Measurements from ENCODE around the gene ATG5. TPM values are rescaled to one million over a fixed set of nuclear protein-coding genes. Genes with fewer than 3 reads are reported as not detected.

ATG5 gene
- total RNA-seq, 4 donors from 2014 or later = 25.3 to 47.8 (median 35.2) TPM

DNA sequence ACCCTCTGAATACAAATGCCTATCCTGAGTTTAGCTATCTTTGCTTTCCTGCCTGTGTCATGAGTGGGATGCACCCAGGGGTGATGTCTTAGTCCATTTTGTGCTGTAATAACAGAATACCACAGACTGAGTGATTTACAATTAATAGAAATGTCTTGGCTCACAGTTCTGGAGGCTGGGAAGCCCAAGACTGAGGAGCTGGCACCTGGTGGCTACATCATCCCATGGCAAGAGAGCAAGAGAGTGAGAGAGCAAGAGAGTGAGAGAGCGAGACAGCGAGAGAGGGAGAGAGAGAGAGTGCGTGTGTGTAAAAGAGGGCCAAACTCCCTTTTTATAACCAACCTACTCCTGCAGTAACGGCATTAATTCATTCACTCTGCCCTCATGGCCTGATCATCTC lies 162.6 kb downstream of the ATG5 start:
- no peak for TF ChIP-seq EP300 (IDR thresholded peaks at IDR 0.05)
- TF ChIP-seq, protein P1, sequence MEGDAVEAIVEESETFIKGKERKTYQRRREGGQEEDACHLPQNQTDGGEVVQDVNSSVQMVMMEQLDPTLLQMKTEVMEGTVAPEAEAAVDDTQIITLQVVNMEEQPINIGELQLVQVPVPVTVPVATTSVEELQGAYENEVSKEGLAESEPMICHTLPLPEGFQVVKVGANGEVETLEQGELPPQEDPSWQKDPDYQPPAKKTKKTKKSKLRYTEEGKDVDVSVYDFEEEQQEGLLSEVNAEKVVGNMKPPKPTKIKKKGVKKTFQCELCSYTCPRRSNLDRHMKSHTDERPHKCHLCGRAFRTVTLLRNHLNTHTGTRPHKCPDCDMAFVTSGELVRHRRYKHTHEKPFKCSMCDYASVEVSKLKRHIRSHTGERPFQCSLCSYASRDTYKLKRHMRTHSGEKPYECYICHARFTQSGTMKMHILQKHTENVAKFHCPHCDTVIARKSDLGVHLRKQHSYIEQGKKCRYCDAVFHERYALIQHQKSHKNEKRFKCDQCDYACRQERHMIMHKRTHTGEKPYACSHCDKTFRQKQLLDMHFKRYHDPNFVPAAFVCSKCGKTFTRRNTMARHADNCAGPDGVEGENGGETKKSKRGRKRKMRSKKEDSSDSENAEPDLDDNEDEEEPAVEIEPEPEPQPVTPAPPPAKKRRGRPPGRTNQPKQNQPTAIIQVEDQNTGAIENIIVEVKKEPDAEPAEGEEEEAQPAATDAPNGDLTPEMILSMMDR (IDR thresholded peaks at IDR 0.05) = no peak
- TF ChIP-seq POLR2A (IDR thresholded peaks at IDR 0.05; ENCODE audit: low read depth) = no peak
- no peak for TF ChIP-seq POLR2AphosphoS5 (IDR thresholded peaks at IDR 0.05)
- H3K27ac ChIP-seq (replicated peaks in 1 of 4) = peak overlapping the region in 2 of 4 donors; percentile 45 to 59
- intact Hi-C loops (cut with DNase I) = no loop called here
- no peak overlapping the region for H3K4me3 ChIP-seq
- H3K9me3 ChIP-seq = no peaks in the 10 kb centered on the region
- DNase-seq (ENCODE audit: extremely low spot score) = no peak
- WGBS = 93% methylated on average over 4 of the region's 4 CpGs
- no peaks in the 10 kb centered on the region for H3K36me3 ChIP-seq
- H3K27me3 ChIP-seq = peaks cover 0 to 5% (median 0%) of the 10 kb centered on the region in 4 donors
- peaks cover 0 to 6% (median 0%) of the 10 kb centered on the region in 4 donors for H3K4me1 ChIP-seq

DNA sequence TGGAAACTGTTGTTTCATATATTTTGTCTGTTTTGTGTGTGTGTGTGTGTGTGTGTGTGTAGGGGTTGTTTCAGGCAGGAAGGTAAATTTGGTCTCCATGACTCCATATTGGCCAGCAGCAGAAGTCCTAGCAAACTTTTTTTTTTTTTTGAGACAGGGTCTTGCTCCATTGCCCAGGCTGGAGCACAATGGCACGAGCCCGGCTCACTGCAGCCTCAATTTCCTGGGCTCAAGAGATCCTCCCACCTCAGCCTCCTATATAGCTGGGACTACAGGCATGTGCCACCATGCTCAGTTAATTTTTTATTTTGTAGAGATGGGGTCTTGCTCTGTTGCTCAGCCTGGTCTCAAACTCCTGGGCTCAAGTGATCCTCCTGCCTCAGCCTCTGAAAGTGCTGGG lies 163.7 kb downstream of the ATG5 start:
- no peak for DNase-seq (ENCODE audit: extremely low spot score)
- WGBS = 94% methylated on average over 2 of the region's 2 CpGs
- intact Hi-C loops (cut with DNase I) = no loop called here

DNA sequence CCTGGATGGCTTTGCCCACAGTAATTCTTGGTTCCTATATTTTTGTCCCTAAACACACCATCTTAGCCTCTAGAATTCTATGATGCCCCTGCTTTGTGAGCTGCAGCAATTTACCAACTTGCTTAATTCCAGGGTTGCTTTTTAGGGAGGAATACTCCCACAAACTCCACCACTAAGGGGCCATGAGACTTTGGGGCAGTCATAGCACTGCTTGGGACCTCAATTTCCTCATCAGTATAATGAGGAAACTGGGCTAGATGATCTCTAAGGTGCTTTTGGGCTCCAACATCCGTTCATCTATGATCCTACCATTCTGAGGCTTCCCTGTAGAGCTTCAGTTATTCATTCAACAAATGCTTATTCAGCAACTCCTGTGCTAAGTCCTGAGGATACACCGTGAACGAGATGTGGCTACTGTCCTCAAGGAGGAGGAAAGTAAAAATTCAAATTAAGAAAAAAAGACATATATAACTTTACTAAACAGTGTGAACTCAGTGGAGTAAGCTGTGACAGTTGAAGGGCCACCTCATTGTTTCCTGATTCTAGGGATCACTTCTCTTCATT lies 164.2 kb downstream of the ATG5 start:
- Histone ChIP-seq H3K4me3 (no peak overlapping the region), H3K27ac (replicated peaks in 1 of 4) (no peak overlapping the region), H3K36me3 (no peaks in the 10 kb centered on the region), H3K4me1 (peaks cover 0 to 6% (median 0%) of the 10 kb centered on the region in 4 donors), H3K9me3 (no peaks in the 10 kb centered on the region), H3K27me3 (peaks cover 0 to 5% (median 0%) of the 10 kb centered on the region in 4 donors)
- intact Hi-C loops (cut with DNase I) = no loop called here
- WGBS = 91% methylated on average over 3 of the region's 3 CpGs
- TF ChIP-seq, protein P1 (IDR thresholded peaks at IDR 0.05) = no peak
- no peak for TF ChIP-seq EP300 (IDR thresholded peaks at IDR 0.05)
- TF ChIP-seq POLR2A (IDR thresholded peaks at IDR 0.05; ENCODE audit: low read depth) = no peak
- TF ChIP-seq POLR2AphosphoS5 (IDR thresholded peaks at IDR 0.05) = no peak
- no peak for DNase-seq (ENCODE audit: extremely low spot score)

More for the DNA sequence above, 163.7 kb downstream of the ATG5 start:
- no peak overlapping the region for H3K27ac ChIP-seq (replicated peaks in 1 of 4)
- no peak overlapping the region for H3K4me3 ChIP-seq
- H3K27me3 ChIP-seq = peaks cover 0 to 5% (median 0%) of the 10 kb centered on the region in 4 donors
- no peaks in the 10 kb centered on the region for H3K9me3 ChIP-seq
- TF ChIP-seq, protein P1 (IDR thresholded peaks at IDR 0.05) = no peak
- TF ChIP-seq POLR2A (IDR thresholded peaks at IDR 0.05; ENCODE audit: low read depth) (no peak), POLR2AphosphoS5 (IDR thresholded peaks at IDR 0.05) (no peak), EP300 (IDR thresholded peaks at IDR 0.05) (no peak)
- H3K36me3 ChIP-seq = no peaks in the 10 kb centered on the region
- H3K4me1 ChIP-seq = peaks cover 0 to 6% (median 0%) of the 10 kb centered on the region in 4 donors

DNA sequence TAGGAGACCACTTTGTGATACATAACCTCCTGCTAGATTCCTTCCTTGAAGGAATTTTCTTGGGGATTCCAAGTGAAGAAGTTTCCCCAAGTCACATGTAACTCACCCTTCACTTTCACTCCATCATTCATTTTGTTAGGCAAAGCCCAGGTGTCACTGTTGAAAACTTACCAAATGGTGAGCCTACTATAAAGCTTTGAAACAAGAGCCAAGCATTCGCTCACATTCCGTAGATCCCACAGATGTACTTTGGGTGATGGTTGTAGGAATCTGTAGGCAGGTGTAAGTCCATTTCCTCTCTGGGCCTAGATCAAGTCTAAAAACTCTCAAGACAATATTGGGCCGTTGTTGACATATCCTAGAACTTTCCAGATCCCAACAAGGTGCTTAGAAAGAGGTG lies 165.4 kb downstream of the ATG5 start:
- Histone ChIP-seq H3K36me3 (no peaks in the 10 kb centered on the region), H3K27ac (replicated peaks in 1 of 4) (no peak overlapping the region), H3K4me1 (peaks cover 0 to 6% (median 0%) of the 10 kb centered on the region in 4 donors), H3K9me3 (no peaks in the 10 kb centered on the region), H3K27me3 (peaks cover 0 to 5% (median 0%) of the 10 kb centered on the region in 4 donors), H3K4me3 (no peak overlapping the region)
- no peak for TF ChIP-seq EP300 (IDR thresholded peaks at IDR 0.05)
- TF ChIP-seq POLR2A (IDR thresholded peaks at IDR 0.05; ENCODE audit: low read depth) = no peak
- no peak for TF ChIP-seq POLR2AphosphoS5 (IDR thresholded peaks at IDR 0.05)
- TF ChIP-seq, protein P1 (IDR thresholded peaks at IDR 0.05) = no peak
- 96% methylated on average over 3 of the region's 3 CpGs for WGBS
- no peak for DNase-seq (ENCODE audit: extremely low spot score)
- intact Hi-C loops (cut with DNase I) = no loop called here

DNA sequence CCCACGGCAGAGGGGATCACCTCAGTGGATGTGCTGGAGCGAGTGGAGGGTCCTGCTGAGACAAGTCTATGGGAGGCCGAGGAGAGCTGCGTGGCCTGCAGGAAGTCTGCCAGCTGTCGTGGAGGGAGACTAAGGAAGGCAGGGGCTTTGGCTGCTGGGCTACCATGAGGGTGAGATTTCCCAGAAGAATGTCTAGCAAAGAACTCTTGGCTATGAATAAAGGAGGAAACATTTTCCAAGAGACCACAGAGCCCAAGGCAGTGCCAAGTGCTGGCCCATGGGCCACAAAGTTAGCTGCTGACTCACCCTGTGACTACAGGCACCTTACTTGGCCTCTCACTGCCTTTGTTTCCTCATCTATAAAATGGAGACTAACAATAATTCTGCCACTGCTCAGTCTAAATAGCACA lies 166.0 kb downstream of the ATG5 start:
- Histone ChIP-seq H3K9me3 (no peaks in the 10 kb centered on the region), H3K27me3 (peaks cover 0 to 5% (median 0%) of the 10 kb centered on the region in 4 donors), H3K4me1 (peaks cover 0 to 6% (median 0%) of the 10 kb centered on the region in 4 donors), H3K36me3 (no peaks in the 10 kb centered on the region), H3K27ac (replicated peaks in 1 of 4) (no peak overlapping the region), H3K4me3 (no peak overlapping the region)
- TF ChIP-seq, protein P1 (IDR thresholded peaks at IDR 0.05) = no peak
- no peak for TF ChIP-seq EP300 (IDR thresholded peaks at IDR 0.05)
- no peak for TF ChIP-seq POLR2A (IDR thresholded peaks at IDR 0.05; ENCODE audit: low read depth)
- no peak for TF ChIP-seq POLR2AphosphoS5 (IDR thresholded peaks at IDR 0.05)
- WGBS = 96% methylated on average over 5 of the region's 5 CpGs
- intact Hi-C loops (cut with DNase I) = no loop called here
- no peak for DNase-seq (ENCODE audit: extremely low spot score)
